H1 (cell line): ENCODE data around the gene PTPN9. TPM values are rescaled to one million over a fixed set of nuclear protein-coding genes. Genes with fewer than 3 reads are reported as not detected.

ENCODE experiments used
- CTCF ChIA-PET: fragments of 300-600 bp; sonication (Branson Sonifier 250); formaldehyde crosslinking; loops from one replicate; lab custom pipeline; 2021; ENCODE audit not compliant: partially characterized antibody; lab: Charles Lee
- POLR2A ChIA-PET: fragments of 300-600 bp; sonication (Branson Sonifier 250); formaldehyde crosslinking; loops from one replicate; lab custom pipeline; 2021; ENCODE audit warnings: inconsistent platforms; ENCODE audit not compliant: partially characterized antibody; lab: Charles Lee
- DNase-seq, 2 experiments: peaks; one replicate each; pipeline versions ENCODE4 v3.0.0 to v3.0.0-alpha.2; 2010 to 2022; ENCODE audit warnings: low spot score in 2 of 2, low read depth in 1 of 2, mixed read lengths in 1 of 2
- FAIRE-seq: peaks from 2 replicates; lab custom pipeline; 2011; peaks lifted over from hg19 to GRCh38; lab: Jason Lieb, UNC
- H2AFZ ChIP-seq: 2 replicates; pipeline ENCODE4 v1.8.1; 2012; ENCODE audit warnings: low read length, inconsistent platforms
- H2AK5ac ChIP-seq: 2 replicates; pipeline ENCODE4 v1.6.1; 2013; ENCODE audit warnings: low read depth, low read length
- H2BK120ac ChIP-seq: replicated peaks from 2 replicates; pipeline ENCODE3; 2013; ENCODE audit warnings: low read depth, low read length, inconsistent platforms
- H2BK12ac ChIP-seq: 2 replicates; pipeline ENCODE4 v1.6.1; 2013; ENCODE audit warnings: low read depth, low read length
- H2BK15ac ChIP-seq: 2 replicates; pipeline ENCODE4 v1.6.1; 2013; ENCODE audit warnings: low read length
- H2BK20ac ChIP-seq: 2 replicates; pipeline ENCODE4 v1.6.1; 2013; ENCODE audit warnings: low read length
- H2BK5ac ChIP-seq: 2 replicates; pipeline ENCODE4 v1.6.1; 2013; ENCODE audit warnings: low read depth, low read length
- H3K14ac ChIP-seq: 2 replicates; pipeline ENCODE4 v1.6.1; 2013; ENCODE audit warnings: inconsistent platforms; ENCODE audit not compliant: insufficient read length
- H3K18ac ChIP-seq: 2 replicates; pipeline ENCODE4 v1.6.1; 2013; ENCODE audit warnings: low read length; ENCODE audit errors: extremely low read depth
- H3K23ac ChIP-seq: 2 replicates; pipeline ENCODE4 v1.6.1; 2013; ENCODE audit warnings: inconsistent platforms; ENCODE audit not compliant: insufficient read length
- H3K23me2 ChIP-seq: 2 replicates; pipeline ENCODE4 v1.6.1; 2013; ENCODE audit warnings: low read depth, low read length
- H3K27ac ChIP-seq: 2 replicates; pipeline ENCODE4 v1.6.1; 2011; ENCODE audit warnings: low read depth, low read length, inconsistent platforms
- H3K27me3 ChIP-seq, 4 experiments: replicated peaks in 1 of 4; 1 replicate in 1 of 4; 2 replicates in 3 of 4; pipeline versions ENCODE4 v1.6.1 to v1.8.1; 2011 to 2013; ENCODE audit warnings: low read length in 3 of 4, mild to moderate bottlenecking in 3 of 4, inconsistent platforms in 2 of 4, mixed read lengths in 2 of 4, moderate library complexity in 1 of 4; ENCODE audit not compliant: control insufficient read depth in 3 of 4, insufficient read depth in 3 of 4; ENCODE audit errors: extremely low read depth in 1 of 4
- H3K36me3 ChIP-seq, 4 experiments: 2 replicates each; pipeline versions ENCODE4 v1.6.1 to v1.8.1; 2011 to 2013; ENCODE audit warnings: mild to moderate bottlenecking in 4 of 4, low read length in 3 of 4, moderate library complexity in 2 of 4, control low read depth in 1 of 4, inconsistent platforms in 1 of 4; ENCODE audit not compliant: insufficient read depth in 4 of 4, control insufficient read depth in 2 of 4
- H3K4ac ChIP-seq: replicated peaks from 2 replicates; pipeline ENCODE3; 2013; ENCODE audit warnings: low read length, low read depth, mixed read lengths, inconsistent platforms; ENCODE audit not compliant: insufficient read length
- H3K4me1 ChIP-seq, 4 experiments: replicated peaks in 1 of 4; 1 replicate in 1 of 4; 2 replicates in 3 of 4; pipeline versions ENCODE4 v1.6.1 to v1.8.1; 2011 to 2013; ENCODE audit warnings: low read length in 3 of 4, inconsistent platforms in 2 of 4, mixed read lengths in 1 of 4; ENCODE audit not compliant: insufficient read depth in 4 of 4, control insufficient read depth in 3 of 4
- H3K4me2 ChIP-seq, 2 experiments: 2 replicates each; pipeline versions ENCODE4 v1.6.1 to v1.8.1; 2011 to 2013; ENCODE audit warnings: low read depth in 2 of 2, low read length in 2 of 2, control low read depth in 1 of 2, inconsistent platforms in 1 of 2, mild to moderate bottlenecking in 1 of 2; ENCODE audit not compliant: insufficient read depth in 1 of 2
- H3K4me3 ChIP-seq, 4 experiments: fragments of 200-600, 300-600 bp in 1 of 4; sonication (generic), shearing (Covaris generic), sonication (Bioruptor Twin) in 1 of 4; 2 replicates each; pipeline versions ENCODE4 v1.5.1 to v1.8.1; 2011 to 2016; ENCODE audit warnings: low read length in 4 of 4, low read depth in 3 of 4, control low read depth in 2 of 4, inconsistent platforms in 2 of 4, mild to moderate bottlenecking in 2 of 4, mixed read lengths in 1 of 4, moderate library complexity in 1 of 4; ENCODE audit not compliant: insufficient read depth in 2 of 4; ENCODE audit errors: extremely low read depth in 1 of 4
- H3K56ac ChIP-seq: replicated peaks from 2 replicates; pipeline ENCODE3; 2013; ENCODE audit warnings: low read depth, mild to moderate bottlenecking, mixed read lengths, low read length, inconsistent platforms; ENCODE audit not compliant: insufficient read length
- H3K79me1 ChIP-seq: 2 replicates; pipeline ENCODE4 v1.6.1; 2013; ENCODE audit warnings: low read depth, low read length, control low read depth
- H3K79me2 ChIP-seq, 2 experiments: 2 replicates each; pipeline versions ENCODE4 v1.6.1 to v1.8.1; 2012 to 2013; ENCODE audit warnings: low read length in 2 of 2, mild to moderate bottlenecking in 2 of 2, inconsistent platforms in 1 of 2; ENCODE audit not compliant: insufficient read depth in 2 of 2, control insufficient read depth in 1 of 2
- H3K9ac ChIP-seq, 4 experiments: replicated peaks in 1 of 4; 1 replicate in 1 of 4; 2 replicates in 3 of 4; pipeline versions ENCODE4 v1.6.1 to v1.8.1; 2011 to 2013; ENCODE audit warnings: low read depth in 3 of 4, low read length in 3 of 4, control low read depth in 2 of 4, mild to moderate bottlenecking in 2 of 4, moderate library complexity in 2 of 4, inconsistent platforms in 1 of 4; ENCODE audit errors: extremely low read depth in 1 of 4
- H3K9me3 ChIP-seq, 2 experiments: 2 replicates each; pipeline versions ENCODE4 v1.6.1 to v1.8.1; 2012 to 2013; ENCODE audit warnings: mild to moderate bottlenecking in 2 of 2, moderate library complexity in 2 of 2, control low read depth in 1 of 2, inconsistent platforms in 1 of 2, low read depth in 1 of 2, low read length in 1 of 2, mixed read lengths in 1 of 2; ENCODE audit not compliant: insufficient read depth in 2 of 2
- H4K20me1 ChIP-seq, 2 experiments: replicated peaks in 1 of 2; 2 replicates each; pipeline versions ENCODE3 to v1.8.1; 2011 to 2013; ENCODE audit warnings: inconsistent platforms in 2 of 2, low read length in 2 of 2, mild to moderate bottlenecking in 1 of 2; ENCODE audit not compliant: insufficient read depth in 2 of 2, control insufficient read depth in 1 of 2
- H4K5ac ChIP-seq: 2 replicates; pipeline ENCODE4 v1.6.1; 2013; ENCODE audit warnings: low read length, low read depth, mixed read lengths, inconsistent platforms; ENCODE audit not compliant: insufficient read length
- H4K8ac ChIP-seq: 2 replicates; pipeline ENCODE4 v1.8.0; 2013; ENCODE audit warnings: mild to moderate bottlenecking, moderate library complexity, low read length, inconsistent platforms; ENCODE audit not compliant: insufficient read depth; ENCODE audit errors: extremely low read depth
- H4K91ac ChIP-seq: replicated peaks from 2 replicates; pipeline ENCODE3; 2013; ENCODE audit warnings: low read length, mixed read lengths, inconsistent platforms; ENCODE audit not compliant: insufficient read length
- ATF2 ChIP-seq: IDR thresholded peaks from 2 replicates; pipeline ENCODE4 v1.6.1; 2012; ENCODE audit warnings: low read length, inconsistent platforms
- BACH1 ChIP-seq: IDR thresholded peaks from 2 replicates; pipeline ENCODE4 v1.6.1; 2012; ENCODE audit warnings: low read length, improper control_type of control experiment
- BRCA1 ChIP-seq: IDR thresholded peaks from 2 replicates; pipeline ENCODE4 v1.6.1; 2012; ENCODE audit warnings: low read depth, low read length, improper control_type of control experiment
- CBX5 ChIP-seq: fragments of 300-800, 300-1000 bp; sonication (generic); IDR thresholded peaks from 2 replicates; pipeline ENCODE4 v1.7.1; 2016; ENCODE audit warnings: antibody characterized with exemption, low read length, low read depth
- CEBPB ChIP-seq: IDR thresholded peaks from 2 replicates; pipeline ENCODE4 v1.6.1; 2012; ENCODE audit warnings: low read depth, low read length
- CTBP2 ChIP-seq: IDR thresholded peaks from 2 replicates; pipeline ENCODE4 v1.7.0; 2011; ENCODE audit warnings: borderline replicate concordance, mild to moderate bottlenecking, moderate library complexity, mixed read lengths, low read length; ENCODE audit not compliant: insufficient read depth, insufficient read length
- MAFK ChIP-seq: IDR thresholded peaks from 2 replicates; pipeline ENCODE4 v1.6.1; 2012; ENCODE audit warnings: low read depth, mild to moderate bottlenecking, improper control_type of control experiment, low read length
- NRF1 ChIP-seq: IDR thresholded peaks from 2 replicates; pipeline ENCODE4 v1.6.1; 2011; ENCODE audit warnings: mild to moderate bottlenecking, low read depth, low read length, improper control_type of control experiment
- POLR2A ChIP-seq, 2 experiments: IDR thresholded peaks; 1 replicate in 1 of 2; 2 replicates in 1 of 2; pipeline ENCODE4 v1.6.1; 2011; ENCODE audit warnings: low read depth in 2 of 2, low read length in 2 of 2, mild to moderate bottlenecking in 2 of 2; ENCODE audit errors: control extremely low read depth in 1 of 2
- SIRT6 ChIP-seq: IDR thresholded peaks from one replicate; pipeline ENCODE4 v1.7.1; 2012; ENCODE audit warnings: low read length, inconsistent platforms
- SIX5 ChIP-seq: IDR thresholded peaks from 2 replicates; pipeline ENCODE4 v1.6.1; 2011; ENCODE audit warnings: mild to moderate bottlenecking, low read depth, low read length
- WGBS, 2 experiments: shearing (Covaris generic) in 1 of 2; methylation state at CpG; one replicate each; pipeline versions ENCODE4 v1.1.6 to v1.1.7; 2013 to 2015; ENCODE audit warnings: low lambda C conversion rate in 2 of 2, mixed read lengths in 2 of 2, inconsistent platforms in 1 of 2, low coverage in 1 of 2, missing lambda C conversion rate in 1 of 2; ENCODE audit not compliant: insufficient replicate concordance in 2 of 2, insufficient coverage in 1 of 2, insufficient read length in 1 of 2; ENCODE audit errors: extremely low coverage in 1 of 2, missing lambda C conversion rate in 1 of 2; 5-methylcytosine and 5-hydroxymethylcytosine counted together
- polyA plus RNA-seq, 7 experiments: library from polyadenylated mRNA; depleted of rRNA in 3 of 7; stranded (reverse) in 5 of 7; unstranded in 2 of 7; fragments of >200 nt in 5 of 7; fragments of 200-250 nt in 2 of 7; gene quantifications; 1 replicate in 5 of 7; 2 replicates in 1 of 7; 4 replicates in 1 of 7; pipeline versions ENCODE4 v1.2.1 to v1.2.3, GENCODE V29; 2011 to 2013; ENCODE audit warnings: missing spikeins in 2 of 7, mixed read lengths in 2 of 7
- total RNA-seq: library from RNA; stranded (reverse); fragmentation: NEBNext Ultra II Directional; extraction: Animal tissue kit (Norgen Biotek cat#: 25700); gene quantifications from 2 replicates; pipeline ENCODE4 v1.2.1, GENCODE V29; 2021

The PTPN9 gene
- total and polyA plus RNA-seq, 2 of the 8 experiments (the other 6 are each of a cell fraction or from before 2014, with no cell fraction given), result 46.6 to 57.4 TPM

GRCh38 chr15:75589071-75589470 lies 10.0 kb upstream of the PTPN9 start:
- FAIRE-seq, result no peak
- WGBS, 2 experiments, result 99% methylated on average over 5 of the region's 5 CpGs; no CpG with 5 or more reads in 1 of the 2 experiments
- Histone ChIP-seq H3K79me1 (no peaks in the 10 kb centered on the region), H3K18ac (no peak overlapping the region), H2AK5ac (no peak overlapping the region), H4K8ac (no peak overlapping the region), H3K4me1 (no peaks in the 10 kb centered on the region), H3K23me2 (no peaks in the 10 kb centered on the region), H3K27ac (no peak overlapping the region), H3K4ac (no peak overlapping the region), H3K27me3 (no peaks in the 10 kb centered on the region), H2BK15ac (no peak overlapping the region), H3K36me3 (no peaks in the 10 kb centered on the region), H3K9ac (no peak overlapping the region), H4K5ac (no peak overlapping the region)
- POLR2A ChIA-PET, result interaction anchor here (1.3 to 2.7 kb wide), 5 partner anchors 8 to 37 kb away, joined by 4 to 9 read pairs (median 4); partner anchors contain the start of genes PTPN9 and SNUPN
- TF ChIP-seq BACH1 (no peak), SIRT6 (no peak), MAFK (no peak), BRCA1 (no peak), POLR2A (IDR thresholded peaks at IDR 0.05; ENCODE audit: control extremely low read depth in 1 of 2, low read depth in 2 of 2, low read length in 2 of 2) (no peak), NRF1 (no peak), SIX5 (no peak), CTBP2 (no peak), CEBPB (no peak), CBX5 (no peak), ATF2 (no peak)
- TF ChIP-seq, all 59 proteins: peak for 0
- H2BK12ac ChIP-seq, result no peak overlapping the region
- no peak overlapping the region for H3K56ac ChIP-seq
- CTCF ChIA-PET, result interaction anchor here (1.1 to 4.2 kb wide), 3 partner anchors 10 to 21 kb away, joined by 3 to 23 read pairs (median 10); no protein-coding TSS in a partner anchor
- no peak overlapping the region for H2BK120ac ChIP-seq
- H3K23ac ChIP-seq, result no peak overlapping the region
- no peaks in the 10 kb centered on the region for H4K20me1 ChIP-seq
- H3K4me2 ChIP-seq, result no peak overlapping the region
- no peak overlapping the region for H2BK5ac ChIP-seq
- H3K4me3 ChIP-seq, result no peak overlapping the region
- H2AFZ ChIP-seq, result no peak overlapping the region
- H3K79me2 ChIP-seq, result no peaks in the 10 kb centered on the region
- no peak overlapping the region for H4K91ac ChIP-seq
- no peaks in the 10 kb centered on the region for H3K9me3 ChIP-seq
- no peak for DNase-seq
- no peak overlapping the region for H3K14ac ChIP-seq
- no peak overlapping the region for H2BK20ac ChIP-seq
